ENCODE results near the gene GZF1. TPM values are rescaled to one million over a fixed set of nuclear protein-coding genes. Genes with fewer than 3 reads are reported as not detected.

The GZF1 gene
- polyA plus RNA-seq, 1 experiment, result 22.7 TPM

GRCh38 chr20:23327617-23328333 lies 34.2 kb upstream of the GZF1 start:
- ChIA-PET POLR2A (no interaction called here), CTCF (no interaction called here)
- DNase-seq (ENCODE audit: low read depth), result no peak
- no peaks in the 10 kb centered on the region for H3K36me3 ChIP-seq (ENCODE audit: control insufficient read depth, insufficient read depth, low read length)
- H3K27me3 ChIP-seq (ENCODE audit: control insufficient read depth, insufficient read depth, low read length), result no peaks in the 10 kb centered on the region
- TF ChIP-seq, protein P1, sequence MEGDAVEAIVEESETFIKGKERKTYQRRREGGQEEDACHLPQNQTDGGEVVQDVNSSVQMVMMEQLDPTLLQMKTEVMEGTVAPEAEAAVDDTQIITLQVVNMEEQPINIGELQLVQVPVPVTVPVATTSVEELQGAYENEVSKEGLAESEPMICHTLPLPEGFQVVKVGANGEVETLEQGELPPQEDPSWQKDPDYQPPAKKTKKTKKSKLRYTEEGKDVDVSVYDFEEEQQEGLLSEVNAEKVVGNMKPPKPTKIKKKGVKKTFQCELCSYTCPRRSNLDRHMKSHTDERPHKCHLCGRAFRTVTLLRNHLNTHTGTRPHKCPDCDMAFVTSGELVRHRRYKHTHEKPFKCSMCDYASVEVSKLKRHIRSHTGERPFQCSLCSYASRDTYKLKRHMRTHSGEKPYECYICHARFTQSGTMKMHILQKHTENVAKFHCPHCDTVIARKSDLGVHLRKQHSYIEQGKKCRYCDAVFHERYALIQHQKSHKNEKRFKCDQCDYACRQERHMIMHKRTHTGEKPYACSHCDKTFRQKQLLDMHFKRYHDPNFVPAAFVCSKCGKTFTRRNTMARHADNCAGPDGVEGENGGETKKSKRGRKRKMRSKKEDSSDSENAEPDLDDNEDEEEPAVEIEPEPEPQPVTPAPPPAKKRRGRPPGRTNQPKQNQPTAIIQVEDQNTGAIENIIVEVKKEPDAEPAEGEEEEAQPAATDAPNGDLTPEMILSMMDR (IDR thresholded peaks at IDR 0.05; ENCODE audit: insufficient read depth, low read depth, low read length), result no peak
- no peak overlapping the region for H3K4me3 ChIP-seq (ENCODE audit: low read depth, low read length)

DNA sequence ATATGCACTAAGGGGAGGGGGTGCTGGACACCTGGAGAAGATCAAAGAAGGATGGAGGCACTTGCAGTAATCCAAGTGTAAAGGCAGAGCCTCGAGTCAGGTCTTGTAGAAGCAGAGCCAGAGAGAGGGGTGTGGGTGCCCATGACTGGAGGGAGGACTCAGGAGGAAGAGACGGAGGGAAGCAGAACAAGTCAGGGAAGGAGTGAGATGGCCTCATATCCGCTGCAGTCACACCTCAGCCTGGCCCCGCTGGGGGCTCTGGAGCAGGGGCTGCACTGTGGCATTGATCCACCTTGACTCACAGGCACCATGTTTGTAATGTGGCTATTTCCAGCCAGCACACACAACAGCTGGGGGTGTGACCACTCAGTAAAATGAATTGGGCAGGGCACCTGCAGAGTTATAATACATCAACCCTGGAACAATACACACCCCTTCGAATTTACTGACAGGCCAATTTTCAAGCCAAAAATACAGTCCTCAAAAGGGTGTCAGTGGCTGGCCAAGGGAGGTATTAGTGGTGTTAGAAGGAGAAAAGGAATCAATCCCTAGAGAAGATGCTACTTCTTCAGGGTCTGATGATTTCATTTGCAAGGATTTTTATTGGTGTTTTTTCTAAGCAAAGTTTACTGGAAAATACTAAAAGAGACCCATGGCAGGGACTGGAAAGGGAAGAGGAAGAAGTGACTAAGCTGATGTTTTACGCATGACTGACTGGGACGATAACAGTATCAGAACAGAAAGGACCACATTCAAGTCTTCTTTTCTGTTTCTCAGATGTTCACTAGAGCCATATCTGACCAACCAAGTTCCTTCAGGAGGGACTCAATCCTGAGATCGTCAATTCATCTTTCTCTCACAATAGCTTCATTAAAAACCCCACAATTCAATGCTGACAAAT lies 30.3 kb upstream of the GZF1 start:
- H3K4me3 ChIP-seq (ENCODE audit: low read depth, low read length), result no peak overlapping the region
- H3K36me3 ChIP-seq (ENCODE audit: control insufficient read depth, insufficient read depth, low read length), result no peaks in the 10 kb centered on the region
- DNase-seq (ENCODE audit: low read depth), result no peak
- ChIA-PET POLR2A (no interaction called here), CTCF (interaction anchor here (0.6 to 1.6 kb wide), 2 partner anchors 34 to 159 kb away, joined by 3 read pairs; partner anchors contain the start of gene CST8)
- TF ChIP-seq, protein P1 (IDR thresholded peaks at IDR 0.05; ENCODE audit: insufficient read depth, low read depth, low read length), result no peak
- no peaks in the 10 kb centered on the region for H3K27me3 ChIP-seq (ENCODE audit: control insufficient read depth, insufficient read depth, low read length)

- CTCF ChIA-PET, result interaction anchor here (1.6 kb wide), 1 partner anchor 35 kb away, joined by 3 read pairs; no protein-coding TSS in a partner anchor
These were observed 29.5 kb upstream of the GZF1 start for GRCh38 chr20:23332467-23332866.

DNA sequence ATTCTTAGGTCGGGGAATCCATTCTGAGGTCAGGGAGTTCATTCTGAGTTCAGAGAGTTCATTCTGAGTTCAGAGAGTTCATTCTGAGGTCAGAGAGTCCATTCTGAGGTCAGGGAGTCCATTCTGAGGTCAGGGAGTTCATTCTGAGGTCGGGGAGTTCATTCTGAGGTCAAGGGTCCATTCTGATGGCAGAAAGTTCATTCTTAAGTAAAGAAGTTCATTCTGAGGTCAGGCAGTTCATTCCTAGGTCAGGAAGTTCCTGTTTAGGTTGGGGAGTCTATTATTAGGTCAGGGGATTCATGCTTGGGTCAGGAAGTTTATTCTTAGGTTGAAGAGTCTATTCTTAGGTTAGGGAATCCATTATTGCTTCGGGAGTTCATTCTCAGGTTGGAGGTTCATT lies 27.9 kb upstream of the GZF1 start:
- Histone ChIP-seq H3K36me3 (ENCODE audit: control insufficient read depth, insufficient read depth, low read length) (no peaks in the 10 kb centered on the region), H3K4me3 (ENCODE audit: low read depth, low read length) (no peak overlapping the region), H3K27me3 (ENCODE audit: control insufficient read depth, insufficient read depth, low read length) (no peaks in the 10 kb centered on the region)
- POLR2A ChIA-PET, result no interaction called here
- DNase-seq (ENCODE audit: low read depth), result no peak
- CTCF ChIA-PET, result no interaction called here
- TF ChIP-seq, protein P1 (IDR thresholded peaks at IDR 0.05; ENCODE audit: insufficient read depth, low read depth, low read length), result no peak

More at GRCh38 chr20:23332467-23332866, 29.5 kb upstream of the GZF1 start:
- DNase-seq (ENCODE audit: low read depth), result no peak
- no peaks in the 10 kb centered on the region for H3K36me3 ChIP-seq (ENCODE audit: control insufficient read depth, insufficient read depth, low read length)
- TF ChIP-seq, protein P1 (IDR thresholded peaks at IDR 0.05; ENCODE audit: insufficient read depth, low read depth, low read length), result no peak
- POLR2A ChIA-PET, result no interaction called here
- no peak overlapping the region for H3K4me3 ChIP-seq (ENCODE audit: low read depth, low read length)
- H3K27me3 ChIP-seq (ENCODE audit: control insufficient read depth, insufficient read depth, low read length), result no peaks in the 10 kb centered on the region

- ChIA-PET CTCF (no interaction called here), POLR2A (no interaction called here)
- H3K4me3 ChIP-seq (ENCODE audit: low read depth, low read length), result no peak overlapping the region
- no peaks in the 10 kb centered on the region for H3K36me3 ChIP-seq (ENCODE audit: control insufficient read depth, insufficient read depth, low read length)
- H3K27me3 ChIP-seq (ENCODE audit: control insufficient read depth, insufficient read depth, low read length), result no peaks in the 10 kb centered on the region
- TF ChIP-seq, protein P1 (IDR thresholded peaks at IDR 0.05; ENCODE audit: insufficient read depth, low read depth, low read length), result no peak
- no peak for DNase-seq (ENCODE audit: low read depth)
These were observed 26.5 kb upstream of the GZF1 start for GRCh38 chr20:23335521-23335920.

Data from BJ (cell line).